ENCODE data around the gene SMIM1. TPM values are rescaled to one million over a fixed set of nuclear protein-coding genes. Genes with fewer than 3 reads are reported as not detected.

The SMIM1 gene
- total RNA-seq, 1 experiment from 2014 or later: 5.5 TPM

- no peak for TF ChIP-seq ZBTB33 (IDR thresholded peaks at IDR 0.05; ENCODE audit: extremely low read depth, insufficient replicate concordance, low read length)
- no peak for TF ChIP-seq YY1 (IDR thresholded peaks at IDR 0.05; ENCODE audit: extremely low read depth, insufficient replicate concordance, low read depth, low read length)
- no peak for TF ChIP-seq EGR1 (IDR thresholded peaks at IDR 0.05; ENCODE audit: low read depth)
- no peak for TF ChIP-seq ZFX (IDR thresholded peaks at IDR 0.05)
These were observed 37.4 kb upstream of the SMIM1 start (continued) for GRCh38 chr1:3735027-3735681.

- CTCF ChIA-PET: no interaction called here
- H3K9ac ChIP-seq (ENCODE audit: low read length): no peak overlapping the region
- TF ChIP-seq SIN3A (IDR thresholded peaks at IDR 0.05; ENCODE audit: low read depth): no peak
- no peak for TF ChIP-seq FOSL1 (IDR thresholded peaks at IDR 0.05; ENCODE audit: low read depth)
- TF ChIP-seq EGR1 (IDR thresholded peaks at IDR 0.05; ENCODE audit: low read depth): no peak
- no peak for TF ChIP-seq CTCF (IDR thresholded peaks at IDR 0.05 in 2 of 3, conservative IDR thresholded peaks at IDR 0.05 in 1 of 3; ENCODE audit: borderline replicate concordance in 1 of 3, insufficient read depth in 1 of 3, low read depth in 2 of 3, low read length in 2 of 3)
- no peak for TF ChIP-seq CEBPB (IDR thresholded peaks at IDR 0.05; ENCODE audit: low read depth)
- TF ChIP-seq SP1 (IDR thresholded peaks at IDR 0.05; ENCODE audit: low read depth): no peak
- TF ChIP-seq ZBTB33 (IDR thresholded peaks at IDR 0.05; ENCODE audit: extremely low read depth, insufficient replicate concordance, low read length): no peak
- TF ChIP-seq RAD21 (IDR thresholded peaks at IDR 0.05; ENCODE audit: low read depth): no peak
- no peak for TF ChIP-seq POLR2AphosphoS5 (IDR thresholded peaks at IDR 0.05; ENCODE audit: low read depth, low read length)
- no peak for TF ChIP-seq JUND (IDR thresholded peaks at IDR 0.05)
- TF ChIP-seq ATF3 (IDR thresholded peaks at IDR 0.05): no peak
- no peak for TF ChIP-seq POLR2A (IDR thresholded peaks at IDR 0.05; ENCODE audit: borderline replicate concordance, extremely low read depth, insufficient read depth, insufficient read length)
- TF ChIP-seq EZH2phosphoT487 (IDR thresholded peaks at IDR 0.05; ENCODE audit: borderline replicate concordance): no peak
- no peak for TF ChIP-seq MAX (IDR thresholded peaks at IDR 0.05)
- no peaks in the 10 kb centered on the region for H3K4me1 ChIP-seq (ENCODE audit: control insufficient read depth in 1 of 2, insufficient read depth in 2 of 2, low read length in 2 of 2)
- H3K27ac ChIP-seq (ENCODE audit: low read depth, low read length): no peak overlapping the region
- POLR2A ChIA-PET: no interaction called here
- no peak overlapping the region for H3K4me2 ChIP-seq (ENCODE audit: low read length)
- H3K9me3 ChIP-seq (ENCODE audit: control insufficient read depth in 1 of 2, insufficient read depth in 1 of 2, low read depth in 1 of 2, low read length in 2 of 2): no peaks in the 10 kb centered on the region
- ATAC-seq (no peak), DNase-seq (ENCODE audit: low read depth, low spot score) (no peak)
- H3K27me3 ChIP-seq (ENCODE audit: insufficient read depth, low read length): no peaks in the 10 kb centered on the region
- no peaks in the 10 kb centered on the region for H3K36me3 ChIP-seq (ENCODE audit: control insufficient read depth in 1 of 2, insufficient read depth in 2 of 2, low read length in 2 of 2)
- RAD21 ChIA-PET (ENCODE audit: low non-redundant PET in 1 of 2, low total read pairs in 2 of 2, uncharacterized antibody in 2 of 2, unreplicated experiment in 2 of 2): no interaction called here
- no peaks in the 10 kb centered on the region for H4K20me1 ChIP-seq (ENCODE audit: insufficient read depth)
- BruUV-seq (replicated peaks): no TSS peak
- H3K79me2 ChIP-seq (ENCODE audit: insufficient read depth, low read length): no peaks in the 10 kb centered on the region
- no peaks in the 10 kb centered on the region for H3K9me2 ChIP-seq (ENCODE audit: insufficient read depth)
- intact Hi-C loops (cut with micrococcal nuclease): no loop called here
- H2AFZ ChIP-seq (ENCODE audit: low read depth, low read length, poor library complexity, severe bottlenecking): no peak overlapping the region
- H3K4me3 ChIP-seq (replicated peaks in 1 of 2; ENCODE audit: low read depth in 1 of 2, low read length in 2 of 2): no peak overlapping the region
These were observed 36.9 kb upstream of the SMIM1 start for GRCh38 chr1:3735688-3736087.
